ENCODE data around the gene TDRD9.

DNA sequence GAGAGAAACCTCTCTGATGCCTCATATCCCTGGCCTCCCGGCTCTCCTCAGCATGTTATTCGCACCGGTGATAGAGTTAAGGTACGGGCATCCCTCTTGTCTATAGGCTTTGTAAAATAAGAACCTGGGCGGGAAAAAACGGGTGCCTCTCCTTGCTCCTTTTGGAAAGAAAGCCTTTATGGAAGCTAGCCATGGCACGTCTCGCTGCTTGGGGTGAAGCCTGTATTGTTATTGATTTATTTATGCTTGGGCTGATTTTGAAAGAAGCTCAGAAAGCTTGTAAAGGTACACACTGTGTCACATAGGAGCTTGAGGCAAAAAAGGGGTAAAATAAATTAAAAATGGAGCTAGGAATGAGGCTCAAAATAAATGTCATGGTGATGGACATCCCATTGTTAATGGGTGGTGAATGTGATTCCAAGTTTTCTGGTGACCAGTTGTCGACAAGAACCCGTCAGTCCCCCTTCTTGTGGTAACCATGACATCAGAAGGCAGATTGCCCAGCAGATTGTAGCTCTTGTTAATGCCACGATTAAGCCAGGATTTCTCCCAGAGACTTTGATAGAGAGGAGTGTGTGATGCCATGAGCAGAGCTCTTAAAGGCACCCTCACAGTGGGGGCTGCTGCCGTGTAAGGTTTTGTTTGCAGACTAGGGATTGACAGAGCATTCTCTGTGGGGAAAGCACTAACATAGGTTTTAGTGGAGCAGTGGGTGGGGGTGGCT is 106.9 kb downstream of the TDRD9 start:
- TF ChIP-seq TAF1 (IDR thresholded peaks at IDR 0.05; ENCODE audit: borderline replicate concordance, low read depth, low read length) (no peak), POLR2A (IDR thresholded peaks at IDR 0.05; ENCODE audit: low read depth, low read length) (no peak)

All from GM12892 (cell line).